DMS153 treated with DMSO at 0.1 percent for 48 hours (cell line): ENCODE measurements around the gene CHST13.

Experiments
- DNase-seq: peaks from one replicate; lab custom pipeline; 2025; ENCODE audit not compliant: unreplicated experiment; lab: John Stamatoyannopoulos, UW

Gene CHST13

DNA sequence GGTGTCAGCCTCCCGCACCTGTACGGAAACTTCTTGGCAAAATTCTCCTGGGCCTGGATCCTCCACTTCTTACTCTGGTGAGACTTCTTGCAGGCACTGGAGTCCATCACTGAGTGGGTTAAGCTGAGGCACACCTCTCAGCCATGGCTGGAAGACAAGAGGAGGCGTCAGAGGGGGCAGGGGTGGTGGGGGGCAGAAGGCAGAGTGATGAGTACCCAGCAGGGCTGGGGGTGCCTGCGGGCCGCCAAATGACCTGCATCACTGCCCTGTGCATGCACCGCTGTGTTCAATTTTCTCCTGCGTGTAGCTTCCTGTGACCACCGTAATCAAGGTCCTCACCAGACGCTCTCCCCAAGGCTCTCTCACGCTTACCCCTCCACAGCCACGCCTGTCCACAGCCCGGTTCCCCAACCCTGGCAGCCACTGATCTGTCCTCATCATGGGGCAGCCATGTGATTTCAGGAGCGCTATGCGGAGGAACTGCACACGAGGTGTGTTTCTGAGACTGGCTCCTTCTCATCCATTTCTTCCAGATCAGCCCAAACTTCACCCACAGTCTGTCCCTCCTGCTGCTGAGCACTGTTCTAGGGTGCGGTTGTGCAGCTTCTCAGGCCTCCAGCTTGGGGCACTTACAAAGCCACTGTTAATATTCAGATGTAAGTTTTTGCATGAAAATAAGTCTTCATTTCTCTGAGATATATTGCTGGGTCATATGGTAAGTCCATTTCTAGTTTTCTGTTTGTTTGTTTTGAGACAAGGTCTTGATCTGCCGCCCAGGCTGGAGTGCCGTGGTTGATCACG is 29.5 kb downstream of the CHST13 start:
- DNase-seq, result no peak

DNA sequence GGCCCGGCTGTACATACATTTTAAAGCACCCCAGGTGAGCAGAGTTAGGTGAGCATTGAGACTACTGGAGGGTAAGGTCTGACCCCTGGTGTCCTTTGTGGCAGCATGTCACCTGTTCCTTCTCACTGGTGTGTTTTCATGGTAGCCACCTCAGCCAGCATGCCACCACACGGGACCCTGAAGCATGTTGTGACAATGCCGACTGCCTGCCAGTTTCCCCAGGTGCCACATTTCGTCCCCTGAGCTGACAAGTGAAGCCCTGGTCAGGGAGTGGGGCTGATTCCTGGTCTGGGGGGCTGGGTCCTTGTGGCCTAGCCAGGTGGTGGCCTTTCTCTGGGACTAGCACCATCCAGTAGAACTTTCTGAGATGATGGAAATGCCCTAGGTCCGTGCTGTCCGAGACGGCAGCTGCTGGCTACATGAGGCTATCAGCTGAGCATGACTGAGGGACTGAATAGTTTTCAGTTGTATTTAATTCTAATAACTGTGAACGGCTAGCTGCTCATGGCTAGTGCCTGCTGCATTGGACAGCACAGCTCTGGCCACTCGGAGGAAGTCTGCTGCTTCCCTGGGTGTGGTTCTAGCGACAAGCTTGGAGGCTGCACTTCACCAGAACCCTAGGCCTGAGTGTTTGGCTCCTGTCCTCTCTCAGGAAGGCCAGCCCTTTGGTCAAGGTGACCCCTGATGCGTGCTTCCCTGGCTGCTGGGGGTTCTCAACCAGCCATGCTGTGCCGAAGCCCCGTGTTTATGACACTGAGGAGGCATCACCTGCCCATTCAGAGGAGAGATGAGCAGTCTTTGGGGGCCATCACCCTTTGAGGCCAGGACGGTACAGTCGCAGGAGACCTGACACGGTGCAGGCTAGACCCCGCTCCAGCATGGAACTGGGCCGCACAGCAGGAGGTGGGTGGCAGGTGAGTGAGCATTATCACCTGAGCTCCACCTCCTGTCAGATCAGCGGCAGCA is 30.9 kb downstream of the CHST13 start:
- DNase-seq, result no peak

DNA sequence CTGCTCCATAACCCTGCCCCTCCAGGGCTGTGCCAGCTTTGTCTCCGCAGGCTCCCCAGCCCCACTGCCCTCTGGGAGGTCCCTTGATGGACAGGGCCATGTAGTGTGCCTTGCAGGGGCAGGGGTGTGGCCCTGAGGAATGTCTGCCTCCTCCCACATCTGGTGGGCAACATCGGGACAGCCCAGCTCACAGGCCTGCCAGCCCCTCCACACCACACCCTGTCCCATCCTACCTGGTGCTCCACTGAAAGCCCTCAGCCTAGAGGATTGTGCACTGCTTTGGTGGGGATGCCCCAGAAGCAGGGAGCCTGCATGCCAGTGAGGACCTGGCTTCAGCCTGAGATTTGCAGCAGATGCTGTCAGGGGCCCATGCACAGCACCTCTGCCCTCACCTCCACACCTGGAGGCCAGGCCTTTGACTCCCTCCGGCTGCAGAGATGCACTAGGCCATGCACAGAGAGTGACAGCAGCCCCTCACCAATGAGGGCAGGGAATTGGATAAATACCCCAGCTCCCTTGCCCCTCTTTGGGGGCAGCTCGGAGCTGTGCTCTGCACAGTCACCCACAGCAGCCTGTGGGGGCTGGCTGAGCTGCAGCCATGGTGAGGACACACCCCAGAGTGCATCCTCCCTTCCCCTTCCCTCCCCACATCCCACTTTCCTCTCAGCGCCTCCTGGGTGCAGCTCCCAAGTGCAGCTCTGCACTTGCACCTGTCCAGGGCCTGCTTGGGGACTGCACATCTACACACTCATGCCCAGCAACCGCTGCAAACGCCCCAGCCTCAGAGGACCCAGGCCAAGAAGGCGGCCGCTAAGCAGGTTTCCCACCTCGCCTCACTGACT is 32.1 kb downstream of the CHST13 start:
- DNase-seq, result no peak

DNA sequence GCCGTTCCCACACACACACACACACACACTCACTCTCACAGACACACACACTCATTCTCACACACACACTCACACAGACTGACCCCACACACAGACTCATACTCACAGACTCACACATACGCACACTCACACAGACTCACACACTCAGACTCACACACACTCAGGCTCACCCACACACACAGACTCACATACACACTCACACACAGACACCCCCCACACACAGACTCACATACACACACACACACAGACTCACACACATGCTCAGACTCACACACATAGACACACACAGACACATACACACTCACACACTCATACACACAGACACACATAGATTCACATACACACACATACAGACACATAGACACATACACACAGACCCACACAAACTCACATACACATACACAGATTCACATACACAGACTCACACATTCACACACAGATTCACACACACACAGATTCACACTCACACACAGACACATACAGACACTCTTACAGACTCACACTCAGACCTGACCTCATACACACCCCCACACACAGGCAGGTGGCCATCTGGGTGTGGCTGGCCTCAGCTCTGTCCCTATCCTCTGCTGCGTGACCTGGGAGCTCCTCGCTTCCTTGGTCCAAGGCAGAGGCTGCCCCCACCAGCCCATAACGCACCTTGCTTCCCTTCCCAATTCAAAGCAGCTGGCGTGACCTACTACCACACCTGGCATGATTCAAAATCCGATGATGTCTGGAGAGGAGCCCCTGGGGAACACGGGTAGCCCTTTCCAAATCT is 32.9 kb downstream of the CHST13 start:
- no peak for DNase-seq

DNA sequence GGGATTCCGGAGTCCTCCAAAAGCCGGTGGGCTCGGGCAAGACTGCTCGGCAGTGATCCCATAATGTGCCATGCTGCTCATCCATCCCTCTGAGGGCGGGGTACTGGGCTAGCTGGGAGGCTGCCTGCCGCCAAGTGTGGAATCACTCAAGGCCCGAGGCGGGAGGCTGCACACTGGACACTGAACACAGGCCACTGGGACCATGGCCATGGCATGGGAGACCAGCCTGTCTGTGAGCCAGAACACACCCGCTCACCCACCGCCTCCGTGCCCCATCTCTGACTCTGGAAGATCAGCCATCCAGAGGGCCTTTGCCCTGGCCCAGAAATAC is 33.4 kb downstream of the CHST13 start:
- DNase-seq, result no peak

DNA sequence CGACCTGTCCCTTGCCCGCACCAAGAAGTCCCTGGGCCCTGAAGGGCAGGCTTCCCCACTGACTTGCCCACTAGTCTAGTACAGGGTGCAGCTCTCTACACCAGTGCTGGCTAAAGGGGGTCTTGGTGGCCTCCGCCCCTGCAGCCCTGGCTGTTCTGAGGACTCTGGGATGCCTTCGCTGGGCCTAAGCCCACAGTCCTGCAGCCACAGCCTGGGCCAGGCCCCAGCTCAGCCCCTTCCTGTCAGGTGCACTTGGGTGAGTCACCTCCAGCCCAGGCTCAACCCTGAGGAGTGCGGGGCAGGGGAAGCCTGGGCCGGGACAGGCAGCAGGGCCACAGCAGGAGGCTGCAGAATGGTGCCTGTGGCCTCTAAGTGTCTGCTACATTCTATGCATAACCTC is 33.8 kb downstream of the CHST13 start:
- no peak for DNase-seq

DNA sequence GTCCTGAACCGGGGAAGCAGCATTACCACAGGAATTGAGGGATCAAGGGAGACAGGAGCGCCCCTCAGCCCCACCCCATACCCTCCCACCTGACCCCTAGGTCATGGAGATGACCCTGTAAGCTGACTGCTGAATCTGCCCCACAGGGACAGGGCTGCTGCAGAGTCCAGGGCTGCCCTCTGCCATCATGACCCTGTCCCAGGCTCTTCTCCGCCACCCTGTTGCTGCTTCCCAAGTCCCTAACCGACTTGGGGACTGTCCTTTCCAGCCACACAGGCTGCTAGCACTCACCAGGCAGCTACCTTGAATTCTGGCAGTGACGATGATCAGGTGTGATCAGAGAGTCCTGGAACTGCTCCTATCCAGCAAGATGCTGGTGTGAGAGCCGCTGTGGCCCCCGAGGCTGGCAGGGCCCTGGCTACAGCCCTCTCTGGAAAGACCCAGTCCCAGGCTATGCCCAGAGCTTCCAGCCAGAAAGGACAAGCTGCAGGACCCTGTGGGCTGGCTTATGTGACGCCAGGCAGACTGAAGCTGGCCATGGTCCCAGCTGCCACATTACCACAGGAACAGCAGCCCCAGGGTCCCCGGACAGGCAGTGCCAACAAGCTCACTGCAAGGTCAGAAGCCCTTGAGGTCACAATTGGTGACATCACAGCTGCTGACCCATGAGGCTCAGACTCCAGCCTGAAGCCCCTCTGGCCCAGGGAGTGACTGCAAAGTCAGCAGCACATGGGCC is 34.5 kb downstream of the CHST13 start, which contains the start of gene C3orf22:
Gene C3orf22 (minus strand): TSS at position 597 of the 736 bp plus-strand sequence. CDS start 5,542 bp downstream, outside the sequence.
- no peak for DNase-seq

DNA sequence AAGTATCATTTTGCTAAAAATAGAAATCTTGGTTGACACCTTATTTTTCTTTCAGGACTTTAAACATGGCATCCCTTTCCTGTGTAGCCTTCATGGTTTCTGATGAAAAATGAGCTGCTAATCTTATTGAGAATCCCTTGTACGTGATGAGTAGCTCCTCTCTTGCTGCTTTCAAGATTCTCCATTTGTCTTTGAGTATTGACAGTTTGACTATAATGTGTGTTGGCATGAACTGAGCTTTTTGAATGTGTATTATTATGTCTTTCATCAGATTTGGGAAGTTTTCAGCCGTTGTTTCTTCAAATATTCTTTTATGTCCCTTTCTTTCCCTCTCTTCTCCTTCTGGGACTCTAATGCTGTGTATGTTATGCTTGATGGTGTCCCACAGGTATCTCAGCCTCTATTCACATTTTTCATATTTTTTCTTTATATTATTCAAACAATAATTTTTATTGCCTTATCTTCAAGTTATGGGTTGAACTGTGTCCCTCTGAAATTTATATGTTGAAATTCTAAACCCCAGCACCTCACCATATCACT is 38.9 kb downstream of the CHST13 start:
- DNase-seq, result no peak

DNA sequence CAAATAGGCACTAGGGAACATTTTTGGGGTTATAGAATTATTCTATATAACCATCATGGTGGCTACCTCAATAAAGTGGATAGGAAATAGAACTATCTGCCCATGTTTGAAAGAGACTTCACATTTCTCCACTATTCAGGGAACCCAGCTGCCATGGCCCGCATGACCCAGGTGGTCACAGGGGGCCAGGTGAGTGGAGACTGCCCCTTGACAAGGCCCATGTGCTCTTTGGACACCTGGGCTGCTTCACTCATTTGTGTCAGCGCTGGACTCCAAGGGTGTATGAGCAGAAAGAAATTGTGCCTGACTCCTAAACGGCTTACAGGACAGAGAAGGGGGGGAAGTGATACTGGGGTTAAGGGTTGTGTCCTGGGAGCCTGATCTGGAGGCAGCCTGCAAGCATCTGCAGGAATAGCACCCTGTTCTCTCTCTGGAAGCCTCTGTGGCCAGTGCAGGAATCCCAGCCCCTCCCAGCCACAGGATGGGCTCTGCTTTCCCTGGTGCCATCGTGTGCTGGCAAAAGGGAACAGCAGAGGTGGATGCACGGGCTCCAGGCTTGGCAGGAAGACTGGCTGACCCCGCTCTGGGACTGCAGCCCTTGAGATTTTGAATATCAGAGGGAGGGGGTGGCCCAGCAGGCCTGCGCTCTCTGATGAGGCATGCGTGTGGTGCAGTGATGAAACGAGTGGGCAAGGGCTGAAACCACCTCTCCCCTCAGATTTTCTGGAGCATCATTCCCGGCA is 43.9 kb downstream of the CHST13 start:
- no peak for DNase-seq

DNA sequence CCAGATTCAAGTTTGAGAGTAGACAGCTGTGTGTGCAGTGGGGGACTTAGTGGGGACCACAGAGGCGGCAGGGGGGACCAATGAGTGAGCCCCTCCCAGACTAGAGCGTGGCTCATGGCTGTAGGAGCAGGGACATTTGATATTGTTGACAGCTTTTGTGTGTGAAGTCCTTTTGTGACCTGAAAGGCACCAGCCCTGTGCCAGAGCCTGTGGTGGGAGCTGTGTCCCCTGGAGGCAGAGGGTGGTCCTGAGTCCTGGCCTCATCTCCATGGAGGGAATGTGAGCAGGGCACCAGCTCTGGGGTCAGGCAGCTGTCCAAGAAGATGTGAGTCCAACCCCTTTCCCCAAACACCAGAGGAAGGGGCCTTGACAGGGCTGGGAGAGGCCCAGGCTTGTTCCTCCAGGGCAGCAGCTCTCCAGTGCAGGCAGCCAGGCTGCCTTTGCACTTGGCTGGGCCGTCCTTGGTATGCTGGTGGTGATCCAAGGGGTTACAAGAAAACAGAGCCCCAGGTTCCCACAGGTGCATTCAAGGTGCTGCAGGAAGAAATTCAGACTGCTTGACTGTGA is 44.9 kb downstream of the CHST13 start:
- no peak for DNase-seq

DNA sequence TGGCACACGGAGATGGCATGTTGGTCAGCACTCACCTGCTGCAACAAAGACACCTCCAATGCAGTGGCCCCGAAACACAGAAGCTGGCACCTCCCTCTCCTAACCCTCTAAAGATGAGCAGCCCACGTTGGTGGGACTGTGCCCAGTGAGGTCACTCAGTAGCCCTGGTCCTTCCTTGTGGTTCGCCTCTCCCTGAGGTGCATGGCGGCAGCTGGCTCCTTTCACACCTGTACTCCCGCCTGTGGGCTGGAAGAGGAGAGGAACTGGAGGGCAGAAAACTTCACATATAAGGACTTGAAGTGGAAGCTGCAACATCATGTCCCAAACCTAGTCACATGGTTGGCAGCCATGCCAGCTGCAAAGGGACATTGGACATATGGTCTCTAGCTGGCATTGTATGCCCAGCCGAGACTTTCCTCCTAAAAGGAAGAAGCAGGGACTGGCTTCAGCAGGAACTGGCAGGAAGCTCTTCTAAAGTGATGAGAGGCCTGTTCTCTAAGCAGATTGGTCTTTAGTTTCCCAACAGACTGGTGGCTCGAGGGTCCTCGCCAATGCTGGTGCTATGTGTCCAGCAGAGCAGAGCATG is 45.5 kb downstream of the CHST13 start:
- no peak for DNase-seq

DNA sequence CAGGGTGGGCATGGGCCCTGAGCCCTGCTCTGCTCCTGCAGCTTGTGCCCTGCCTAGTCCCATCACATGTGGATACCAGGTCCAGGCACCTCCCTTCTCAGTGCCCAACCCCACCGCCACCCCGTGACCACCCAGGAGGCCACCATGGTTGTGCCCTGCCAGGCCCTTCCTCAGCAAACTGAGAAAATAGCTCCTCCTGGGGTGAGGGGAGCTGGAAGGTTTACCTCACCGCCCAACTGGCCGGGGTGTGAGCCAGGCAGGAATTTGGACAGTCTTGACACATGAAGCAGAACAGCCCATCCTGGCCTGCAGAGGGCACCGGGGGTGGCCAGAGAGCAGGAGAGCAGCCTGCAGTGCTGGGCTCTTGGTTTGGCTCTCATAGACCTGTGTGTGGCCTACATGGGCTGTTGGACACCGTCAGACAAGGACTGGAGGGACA is 46.2 kb downstream of the CHST13 start:
- DNase-seq, result no peak

DNA sequence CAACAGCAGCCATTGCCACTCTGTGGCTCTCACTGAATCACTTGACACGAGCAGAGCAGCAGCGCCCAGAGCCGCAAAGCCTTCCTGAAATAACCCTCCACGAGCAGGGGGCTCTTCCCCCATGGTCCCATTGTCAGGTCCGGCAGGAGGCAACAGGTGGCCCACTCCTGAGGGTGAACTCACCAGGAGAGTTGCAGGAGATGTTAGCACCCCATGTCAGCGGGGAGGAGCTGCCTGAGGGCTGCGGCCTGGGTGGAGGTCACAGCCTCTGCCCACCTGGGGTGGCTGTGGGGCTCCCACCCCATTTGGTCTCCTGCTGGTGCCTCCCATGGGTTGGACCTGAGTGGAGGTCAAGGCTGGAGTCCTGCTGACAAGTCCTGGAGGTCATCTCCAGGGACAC is 47.1 kb downstream of the CHST13 start:
- no peak for DNase-seq

DNA sequence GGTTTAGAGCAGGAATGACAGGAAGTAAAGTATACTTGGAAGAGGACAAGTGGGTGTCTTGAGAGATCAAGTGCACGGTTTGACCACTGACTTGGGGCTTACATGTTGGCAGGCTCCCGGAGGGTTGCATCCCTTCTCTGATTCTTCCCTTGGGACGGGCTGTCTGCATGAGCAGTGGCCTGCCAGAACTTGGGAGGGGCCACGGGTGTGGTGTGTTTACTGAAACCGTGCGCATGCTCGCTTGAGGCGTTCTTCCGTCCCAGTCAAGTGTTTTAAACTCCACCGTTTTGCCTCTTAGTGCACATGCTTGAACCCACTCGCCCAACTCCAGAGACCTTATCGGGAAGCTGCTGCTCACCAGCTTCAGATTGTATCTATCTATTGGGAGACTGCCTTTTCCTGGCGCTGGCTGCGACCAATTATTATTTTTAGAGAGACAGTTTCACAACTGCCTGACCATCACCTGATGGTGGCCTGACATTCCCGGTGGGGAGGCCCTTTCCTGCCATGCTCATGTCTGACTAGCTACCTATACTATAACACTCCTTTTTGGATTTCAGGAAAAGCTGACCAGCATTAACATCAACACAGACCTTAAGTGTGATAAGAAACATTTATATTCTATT is 49.6 kb downstream of the CHST13 start:
- DNase-seq, result peak; percentile 19

DNA sequence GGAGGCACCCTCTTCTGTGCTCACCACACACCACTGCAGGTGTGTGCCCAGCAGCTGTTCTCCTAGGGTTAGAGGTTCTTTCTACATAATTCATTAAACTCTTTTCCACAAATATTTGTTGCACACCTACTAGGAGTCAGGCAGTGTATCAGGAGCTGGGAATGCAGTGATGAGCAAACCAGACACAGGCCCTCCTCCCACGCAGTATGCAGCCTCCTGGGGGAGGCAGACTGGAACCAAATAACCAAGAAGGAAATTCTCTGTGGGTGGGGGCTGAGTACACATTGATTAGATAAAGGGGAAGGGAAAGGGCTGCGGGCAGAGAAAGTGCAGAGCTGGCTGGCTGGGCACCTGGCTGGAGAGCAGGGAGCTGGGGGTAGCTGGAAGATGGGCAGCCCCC is 53.3 kb downstream of the CHST13 start:
- no peak for DNase-seq

DNA sequence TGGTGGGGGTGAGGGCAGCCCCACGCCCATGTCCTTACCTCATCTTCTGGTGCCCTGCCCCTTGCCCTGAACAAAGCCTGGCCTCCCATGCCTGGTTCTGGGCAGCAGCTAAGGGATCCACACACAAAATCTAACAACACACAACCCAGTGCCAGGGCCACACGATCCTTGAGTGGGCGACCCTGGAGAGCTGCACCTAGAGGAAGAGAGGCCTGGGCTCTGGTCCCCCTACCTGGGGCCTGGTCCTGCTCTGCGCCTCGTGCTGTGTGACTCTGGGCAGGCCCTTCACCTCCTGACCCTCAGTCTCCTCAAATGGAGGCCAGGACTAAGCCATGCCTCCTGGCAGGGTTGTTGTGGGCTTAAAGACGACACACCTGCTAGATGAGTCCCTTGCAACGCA is 54.7 kb downstream of the CHST13 start:
- no peak for DNase-seq

DNA sequence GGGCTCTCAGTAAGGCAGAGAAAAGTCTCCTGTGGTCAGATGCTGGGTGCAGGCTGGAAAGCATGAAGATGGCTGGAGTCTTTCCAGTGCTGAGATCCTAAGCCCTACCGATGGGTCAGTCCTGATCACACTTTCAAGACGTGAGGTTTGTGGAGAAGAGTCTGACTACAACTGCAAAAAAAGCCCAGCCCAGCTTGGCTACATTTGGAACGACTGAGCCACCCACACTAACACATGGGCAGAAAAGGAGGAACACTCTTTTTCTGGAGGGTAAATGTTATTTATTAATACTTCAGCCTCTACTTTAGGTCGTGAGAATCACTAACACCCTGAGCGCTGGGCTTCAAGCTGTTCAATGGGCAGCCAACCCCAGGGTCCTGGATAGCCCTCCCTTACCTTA is 56.8 kb downstream of the CHST13 start:
- DNase-seq, result no peak

DNA sequence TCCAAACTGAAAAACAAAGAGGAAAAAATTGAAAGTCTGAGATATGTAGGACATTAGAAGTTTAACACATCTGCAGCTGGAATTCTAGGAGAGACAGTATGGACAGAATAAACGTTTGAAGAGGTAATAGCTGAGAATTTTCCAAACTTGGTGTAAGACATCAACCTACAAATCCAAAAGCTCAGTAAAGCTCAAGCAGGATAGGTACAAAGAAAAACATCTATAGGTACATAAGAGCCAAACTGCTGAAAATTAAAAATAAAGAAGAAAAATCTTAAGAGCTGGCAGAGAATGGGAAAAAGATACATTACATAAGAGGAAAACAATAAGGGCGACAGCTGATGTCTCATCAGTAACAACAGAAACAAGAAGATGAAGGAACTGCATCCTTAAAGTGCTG is 57.6 kb downstream of the CHST13 start:
- DNase-seq, result no peak
